Lung (tissue), 12 donors: ENCODE measurements around the gene THRSP. TPM values are rescaled to one million over a fixed set of nuclear protein-coding genes. Genes with fewer than 3 reads are reported as not detected.

ENCODE experiments used
- ATAC-seq: fragments of 200-7000 bp; cut with Tn5 transposase; one replicate; pipeline ENCODE4 v1.9.1; 2020; ENCODE audit warnings: moderate number of reproducible peaks; ENCODE audit not compliant: insufficient read depth, low FRiP score
- DNase-seq, 3 donors: peaks; one replicate each; pipeline ENCODE4 v3.0.0-alpha.2; 2013 to 2017
- H3K27ac ChIP-seq, 2 donors: one replicate each; pipeline ENCODE4 v1.5.1; 2013; ENCODE audit warnings: mild to moderate bottlenecking in 2 of 2, moderate library complexity in 2 of 2, control low read depth in 1 of 2, inconsistent platforms in 1 of 2, low read depth in 1 of 2, low read length in 1 of 2
- H3K27me3 ChIP-seq, 3 donors: one replicate each; pipeline ENCODE4 v1.5.1; 2013; ENCODE audit warnings: low read length in 2 of 3; ENCODE audit not compliant: control insufficient read depth in 3 of 3, insufficient read depth in 3 of 3
- H3K36me3 ChIP-seq, 4 donors: one replicate each; pipeline ENCODE4 v1.5.1; 2013; ENCODE audit warnings: low read length in 4 of 4, mild to moderate bottlenecking in 1 of 4, moderate library complexity in 1 of 4; ENCODE audit not compliant: control insufficient read depth in 4 of 4, insufficient read depth in 4 of 4
- H3K4me1 ChIP-seq, 5 donors: one replicate each; pipeline ENCODE4 v1.5.1; 2013; ENCODE audit warnings: low read length in 5 of 5, mild to moderate bottlenecking in 2 of 5, moderate library complexity in 1 of 5; ENCODE audit not compliant: control insufficient read depth in 5 of 5, insufficient read depth in 5 of 5
- H3K4me3 ChIP-seq: one replicate; pipeline ENCODE4 v1.5.1; 2013; ENCODE audit warnings: mild to moderate bottlenecking, control low read depth, moderate library complexity
- H3K9ac ChIP-seq, 2 donors: one replicate each; pipeline ENCODE4 v1.5.1; 2013; ENCODE audit warnings: low read length in 2 of 2, control low read depth in 1 of 2; ENCODE audit not compliant: insufficient read depth in 1 of 2
- H3K9me3 ChIP-seq, 4 donors: one replicate each; pipeline ENCODE4 v1.5.1; 2013; ENCODE audit warnings: low read length in 3 of 4, mild to moderate bottlenecking in 1 of 4, moderate library complexity in 1 of 4; ENCODE audit not compliant: control insufficient read depth in 4 of 4, insufficient read depth in 3 of 4
- CTCF ChIP-seq: IDR thresholded peaks from 2 replicates; pipeline ENCODE4 v1.5.1; 2012; ENCODE audit warnings: mild to moderate bottlenecking; ENCODE audit errors: control extremely low read depth, extremely low read depth
- WGBS, 2 donors: extraction: QIAGEN DNeasy Blood & Tissue Kit; methylation state at CpG; one replicate each; pipeline ENCODE4 v1.1.7; 2013; 5-methylcytosine and 5-hydroxymethylcytosine counted together
- polyA plus RNA-seq, 2 donors: library from polyadenylated mRNA; stranded (reverse); fragments of 200-250 nt; gene quantifications; one replicate each; pipeline ENCODE4 v1.2.1, GENCODE V29; 2013
- total RNA-seq, 2 donors: library from RNA; depleted of rRNA in 1 of 2; stranded (reverse); fragments of >200 nt in 1 of 2; gene quantifications; one replicate each; pipeline ENCODE4 v1.2.1, GENCODE V29; 2014 to 2021
- donor health status: control.
- donor health status: control.
- donor health status: Bipolar disorder and iron deficiency.
- donor health status: healthy.
- donor health status: DM: yes; HTN: yes; CAD: no.

Gene THRSP
- total and polyA plus RNA-seq, 4 donors, result 0.03 to 0.12 TPM; not detected in 2

DNA sequence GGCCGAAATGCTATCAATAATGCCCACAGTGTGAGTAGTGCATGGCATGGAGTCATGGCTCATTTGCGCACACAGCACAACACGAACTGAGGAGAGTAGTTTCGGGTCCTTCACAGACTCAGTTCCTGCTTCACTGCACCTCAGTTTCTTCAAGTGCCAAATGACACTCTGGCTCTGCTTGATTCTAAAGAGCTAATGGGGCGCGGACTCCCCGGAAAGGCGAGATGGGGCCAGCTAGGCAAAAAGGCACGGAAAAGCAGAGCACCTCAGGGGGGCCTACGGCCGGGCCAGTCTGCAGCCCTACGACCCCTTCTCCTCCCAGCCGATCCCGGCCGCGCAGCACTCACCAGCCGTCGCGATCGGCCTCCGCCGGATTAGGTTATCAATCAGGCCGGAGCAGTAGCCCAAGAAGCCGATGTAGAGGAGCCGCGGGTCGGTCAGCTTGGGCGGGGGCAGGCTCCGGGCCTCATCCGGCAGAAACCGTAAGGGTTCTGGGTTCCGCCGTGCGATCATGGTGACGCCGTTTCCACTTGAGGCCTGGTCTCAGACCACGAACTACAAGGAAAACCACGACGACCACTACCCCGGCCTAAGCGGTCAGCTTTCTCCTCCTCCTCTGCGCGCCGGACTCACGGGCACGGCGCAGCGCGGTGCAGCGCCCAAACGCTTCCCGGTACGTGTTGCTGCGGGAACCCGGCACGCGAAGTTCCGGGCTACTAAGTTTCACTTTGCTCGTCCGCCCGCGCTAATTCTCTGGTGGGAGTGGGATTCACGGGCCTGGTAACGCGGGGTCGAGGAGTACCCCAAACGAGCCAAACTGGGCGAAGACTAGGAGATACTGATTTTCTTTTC is 15.8 kb downstream of the THRSP start, which contains the start of gene NDUFC2:
NDUFC2 (minus strand) TSS at position 631 of the 852 bp plus-strand sequence; CDS start at position 513, 118 bp downstream.
- H3K9ac ChIP-seq, result peak within 1 kb of the TSS; percentile 95 to 98
- peak; percentile 94 for ATAC-seq
- H3K27ac ChIP-seq, result peak within 1 kb of the TSS; percentile 87 to 89
- no peaks in the 10 kb centered on the region for H3K27me3 ChIP-seq
- H3K36me3 ChIP-seq, result peaks cover 0 to 13% (median 3%) of the 10 kb centered on the region in 4 donors
- no peak for TF ChIP-seq CTCF
- 0% methylated on average over 66 to 68 of the region's 68 CpGs for WGBS, 2 donors
- H3K9me3 ChIP-seq, result no peaks in the 10 kb centered on the region
- peak within 1 kb of the TSS; percentile 94 for H3K4me3 ChIP-seq
- peaks cover 11 to 44% (median 22%) of the 10 kb centered on the region in 5 donors for H3K4me1 ChIP-seq
- DNase-seq, result peak; percentile 85 to 94 (median 89)

GRCh38 chr11:78080084-78080817 is 16.6 kb downstream of the THRSP start:
- peaks cover 10 to 44% (median 22%) of the 10 kb centered on the region in 5 donors for H3K4me1 ChIP-seq
- H3K27ac ChIP-seq, result peak overlapping the region; percentile 87 to 89
- no peaks in the 10 kb centered on the region for H3K9me3 ChIP-seq
- H3K36me3 ChIP-seq, result peaks cover 0 to 10% (median 3%) of the 10 kb centered on the region in 4 donors
- H3K9ac ChIP-seq, result peak overlapping the region; percentile 95 to 98
- no peak for DNase-seq
- no peak for TF ChIP-seq CTCF
- H3K27me3 ChIP-seq, result no peaks in the 10 kb centered on the region
- ATAC-seq, result no peak
- 61% methylated on average over 23 of the region's 23 CpGs for WGBS, 2 donors
- peak overlapping the region; percentile 94 for H3K4me3 ChIP-seq

DNA sequence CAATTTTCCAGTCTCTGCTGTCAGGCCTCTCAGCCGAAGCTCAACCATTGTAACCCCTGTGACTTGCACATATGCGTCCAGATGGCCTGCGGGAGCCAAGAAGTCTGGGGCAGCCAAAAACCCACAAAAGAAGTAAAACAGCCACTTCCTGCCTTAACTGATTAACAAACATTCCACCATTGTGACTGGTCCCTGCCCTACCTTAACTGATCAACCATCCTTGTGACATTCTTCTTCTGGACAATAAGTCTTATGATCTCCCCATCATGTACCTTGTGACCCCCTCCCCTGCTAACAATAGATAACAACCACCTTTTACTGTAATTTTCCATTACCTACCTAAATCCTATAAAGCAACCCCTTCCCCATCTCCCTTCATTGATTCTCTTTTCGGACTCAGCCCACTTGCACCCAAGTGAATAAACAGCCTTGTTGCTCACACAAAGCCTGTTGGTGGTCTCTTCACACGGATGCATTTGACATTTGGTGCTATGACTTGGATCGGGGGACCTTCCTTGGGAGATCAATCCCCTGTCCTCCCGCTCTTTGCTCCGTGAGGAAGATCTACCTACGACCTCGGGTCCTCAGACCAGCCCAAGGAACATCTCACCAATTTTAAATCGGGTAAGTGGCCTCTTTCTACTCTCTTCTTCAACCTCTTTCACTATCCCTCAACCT is 17.3 kb downstream of the THRSP start:
- H3K9me3 ChIP-seq, result no peaks in the 10 kb centered on the region
- DNase-seq, result peak; percentile 53 to 81 (median 81)

More for the DNA sequence above, 17.3 kb downstream of the THRSP start:
- Histone ChIP-seq H3K9ac (no peak overlapping the region), H3K4me3 (no peak overlapping the region), H3K27me3 (no peaks in the 10 kb centered on the region), H3K27ac (peak overlapping the region in 1 of 2 donors; percentile 57), H3K4me1 (peaks cover 10 to 44% (median 18%) of the 10 kb centered on the region in 5 donors), H3K36me3 (peaks cover 0 to 10% (median 3%) of the 10 kb centered on the region in 4 donors)
- ATAC-seq, result no peak
- WGBS, 2 donors, result 77 to 78% methylated on average over 11 of the region's 11 CpGs
- no peak for TF ChIP-seq CTCF
